SH-SY5Y (cell line): ENCODE results near the gene PBRM1.

Experiments
- GATA2 ChIP-seq: IDR thresholded peaks from 2 replicates; pipeline ENCODE4 v1.6.1; 2011; ENCODE audit warnings: mild to moderate bottlenecking, low read depth, low read length
- GATA3 ChIP-seq: IDR thresholded peaks from 2 replicates; pipeline ENCODE4 v1.6.1; 2011; ENCODE audit warnings: low read depth, mild to moderate bottlenecking, low read length, moderate library complexity

PBRM1 gene

DNA sequence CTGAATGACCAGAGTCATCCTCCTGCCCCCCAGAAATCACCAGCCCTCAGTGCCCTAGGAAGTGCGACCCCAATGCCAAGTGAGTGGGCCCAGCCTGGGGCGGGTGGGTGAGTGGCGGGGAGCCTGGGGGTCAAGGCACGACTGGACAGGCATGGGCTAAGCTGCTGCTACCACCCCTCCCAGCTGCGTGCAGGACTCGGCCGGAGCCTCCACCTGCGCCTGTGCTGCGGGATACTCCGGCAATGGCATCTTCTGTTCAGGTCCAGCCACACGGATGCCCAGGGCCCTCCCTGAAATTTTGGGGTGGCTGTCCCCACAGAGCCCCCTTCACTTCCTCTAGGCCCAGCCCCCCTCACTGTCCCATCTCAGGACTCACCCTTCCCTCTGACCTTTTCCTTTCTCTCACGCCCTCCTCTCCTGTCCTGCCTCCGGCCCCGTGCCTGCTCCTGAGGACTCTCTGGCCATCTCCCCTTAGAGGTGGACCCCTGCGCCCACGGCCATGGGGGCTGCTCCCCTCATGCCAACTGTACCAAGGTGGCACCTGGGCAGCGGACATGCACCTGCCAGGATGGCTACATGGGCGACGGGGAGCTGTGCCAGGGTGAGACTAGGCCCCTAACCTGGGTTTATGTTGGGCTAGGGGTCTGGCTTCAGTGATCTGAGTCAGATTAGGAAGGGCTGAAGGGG, 169.1 kb downstream of the PBRM1 start:
- no peak for TF ChIP-seq GATA2

DNA sequence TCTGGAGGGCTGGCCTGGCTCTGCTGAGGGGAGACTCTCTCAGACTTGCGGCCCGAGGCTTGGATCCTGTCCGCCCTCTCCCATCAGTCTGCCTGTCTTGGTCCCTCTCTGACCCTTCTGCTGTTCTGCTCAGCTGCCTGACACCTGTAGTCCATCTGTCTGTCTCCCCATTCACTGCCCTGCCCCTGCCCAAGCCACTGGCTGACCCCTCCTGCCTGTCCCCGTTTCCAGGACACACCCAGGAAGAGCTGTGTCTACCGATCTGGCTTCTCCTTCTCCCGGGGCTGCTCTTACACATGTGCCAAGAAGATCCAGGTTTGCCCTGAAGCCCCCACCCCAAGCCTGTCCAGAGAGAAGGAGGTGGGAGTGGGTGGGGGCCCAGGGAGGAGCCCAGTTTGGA, 170.5 kb downstream of the PBRM1 start:
- no peak for TF ChIP-seq GATA3
- no peak for TF ChIP-seq GATA2

DNA sequence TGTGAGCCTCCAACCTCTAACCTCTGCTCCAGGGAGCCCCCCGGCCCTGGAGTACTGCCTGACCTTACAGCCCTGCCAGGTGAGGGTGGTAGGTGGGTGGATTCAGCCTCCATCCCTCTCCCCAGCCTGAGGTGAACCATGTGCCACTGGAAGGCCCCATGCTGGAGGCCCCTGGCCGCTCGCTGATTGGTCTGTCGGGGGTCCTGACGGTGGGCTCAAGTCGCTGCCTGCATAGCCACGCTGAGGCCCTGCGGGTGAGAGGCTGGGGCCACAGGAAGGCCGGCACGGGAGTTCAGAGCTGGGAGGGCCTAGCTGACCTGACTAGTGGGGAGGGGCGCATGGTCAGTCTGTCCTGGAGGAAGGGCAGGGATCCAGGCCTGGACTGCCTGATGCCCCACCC, 171.1 kb downstream of the PBRM1 start:
- TF ChIP-seq GATA2 (no peak), GATA3 (no peak)

DNA sequence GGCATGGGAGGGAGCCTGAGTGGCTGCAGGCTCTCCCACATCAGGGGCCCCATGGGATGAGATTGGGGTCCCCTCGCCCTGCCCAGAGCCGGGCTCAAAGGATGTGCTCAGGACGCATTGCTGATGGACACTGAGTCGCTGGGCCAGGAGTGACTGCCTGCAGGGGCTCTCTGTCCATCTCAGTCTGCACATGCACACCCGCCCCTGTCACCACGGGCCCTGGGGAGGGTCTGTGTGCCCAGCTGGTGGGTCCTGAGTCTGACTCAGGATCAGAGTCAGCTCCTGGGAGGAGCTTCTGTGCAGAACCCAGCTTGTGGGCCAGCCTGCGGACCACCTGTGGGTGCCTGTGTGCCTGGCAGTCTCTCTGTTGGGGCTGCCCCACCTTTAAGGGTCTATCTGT, 172.4 kb downstream of the PBRM1 start:
- TF ChIP-seq GATA2: no peak
- TF ChIP-seq GATA3: no peak

DNA sequence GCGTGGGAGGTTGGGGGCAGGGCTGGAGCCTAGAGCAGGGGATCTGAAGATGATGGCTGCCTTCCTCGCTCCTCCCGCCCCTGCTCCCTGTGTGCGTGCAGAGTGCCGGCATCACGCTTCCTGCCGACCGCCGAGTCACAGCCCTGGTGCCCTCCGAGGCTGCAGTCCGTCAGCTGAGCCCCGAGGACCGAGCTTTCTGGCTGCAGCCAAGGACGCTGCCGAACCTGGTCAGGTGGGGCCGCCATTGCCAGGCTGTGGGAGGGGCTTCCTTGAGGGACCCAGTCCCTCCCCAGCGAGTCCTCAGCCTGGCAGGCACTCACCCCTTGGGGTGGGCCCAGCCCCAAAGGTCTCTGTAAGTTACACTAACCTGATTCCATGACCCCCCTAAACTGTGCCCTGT, 173.0 kb downstream of the PBRM1 start:
- no peak for TF ChIP-seq GATA3
- no peak for TF ChIP-seq GATA2

DNA sequence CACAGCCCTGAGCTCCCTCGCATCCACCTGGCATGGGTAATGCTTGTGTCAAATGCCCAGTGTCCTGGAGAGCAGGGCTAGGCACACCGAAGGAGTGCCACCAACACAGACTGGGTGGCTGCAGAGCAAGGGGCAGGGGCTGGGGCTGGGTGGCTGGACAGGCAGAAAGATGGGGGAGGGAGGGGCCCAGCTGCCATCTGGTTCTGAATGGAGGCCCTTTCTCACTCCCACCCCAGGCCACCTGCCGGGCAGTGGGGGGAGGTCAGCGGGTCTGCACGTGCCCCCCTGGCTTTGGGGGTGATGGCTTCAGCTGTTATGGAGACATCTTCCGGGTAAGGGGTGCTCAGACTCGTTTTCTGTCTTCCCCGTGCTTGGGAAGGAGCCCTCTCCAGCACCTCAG, 173.6 kb downstream of the PBRM1 start:
- TF ChIP-seq GATA3 (no peak), GATA2 (no peak)

DNA sequence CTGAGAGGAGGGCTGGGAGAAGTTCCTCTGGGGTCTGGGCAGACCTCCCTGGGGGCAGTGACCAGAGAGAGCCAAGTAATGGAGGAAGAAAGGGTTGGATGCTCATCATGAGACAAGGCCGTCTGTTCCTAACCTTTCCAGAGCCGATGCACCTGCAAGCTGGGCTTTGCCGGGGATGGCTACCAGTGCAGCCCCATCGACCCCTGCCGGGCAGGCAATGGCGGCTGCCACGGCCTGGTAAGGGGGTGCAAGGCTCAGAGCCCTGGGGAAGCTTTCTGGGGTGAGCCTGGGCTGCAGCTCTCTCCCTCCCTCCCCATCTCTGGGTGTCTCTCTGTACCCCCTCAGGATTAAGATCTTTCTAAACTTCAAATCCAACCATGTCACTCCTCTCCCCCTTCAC, 174.2 kb downstream of the PBRM1 start:
- TF ChIP-seq GATA2: no peak
- TF ChIP-seq GATA3: no peak

DNA sequence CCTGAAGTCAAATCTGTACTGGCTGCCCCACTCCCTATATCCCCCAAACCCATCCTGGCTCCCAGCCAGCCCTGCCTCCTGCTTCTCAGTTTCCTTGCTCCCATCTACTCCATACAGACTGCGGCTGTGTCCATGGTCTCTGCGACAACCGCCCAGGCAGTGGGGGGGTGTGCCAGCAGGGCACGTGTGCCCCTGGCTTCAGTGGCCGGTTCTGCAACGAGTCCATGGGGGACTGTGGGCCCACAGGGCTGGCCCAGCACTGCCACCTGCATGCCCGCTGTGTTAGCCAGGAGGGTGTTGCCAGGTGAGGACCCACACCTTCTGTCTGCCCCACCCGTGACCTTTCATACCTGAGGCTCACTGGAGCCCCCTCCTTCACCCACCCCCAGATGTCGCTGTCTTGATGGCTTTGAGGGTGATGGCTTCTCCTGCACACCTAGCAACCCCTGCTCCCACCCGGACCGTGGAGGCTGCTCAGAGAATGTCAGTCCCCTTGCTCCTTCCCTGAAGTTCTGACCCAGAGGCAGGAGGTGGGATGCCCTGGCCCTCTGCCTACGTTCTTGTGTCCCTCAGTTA, 175.9 kb downstream of the PBRM1 start:
- TF ChIP-seq GATA3 (no peak), GATA2 (no peak)

DNA sequence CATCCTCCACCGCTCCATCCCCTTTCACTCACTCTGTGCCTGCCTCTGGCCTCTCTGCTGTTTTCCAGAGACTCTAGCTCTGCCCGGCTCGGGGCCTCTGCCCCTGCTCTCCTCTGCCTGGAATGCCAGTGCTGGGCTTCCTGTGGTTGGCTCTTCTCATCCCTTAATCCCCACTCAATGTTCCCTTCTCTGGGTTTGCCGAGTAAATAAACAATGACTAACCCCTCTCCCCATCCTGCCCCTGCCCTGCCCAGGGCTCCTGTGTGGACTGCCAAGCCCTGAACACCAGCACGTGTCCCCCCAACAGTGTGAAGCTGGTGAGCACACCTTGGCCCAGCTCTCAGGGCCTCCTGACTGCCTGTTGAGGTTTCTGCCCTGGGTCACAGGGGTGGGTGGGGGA, 178.4 kb downstream of the PBRM1 start:
- TF ChIP-seq GATA3 (no peak), GATA2 (no peak)

DNA sequence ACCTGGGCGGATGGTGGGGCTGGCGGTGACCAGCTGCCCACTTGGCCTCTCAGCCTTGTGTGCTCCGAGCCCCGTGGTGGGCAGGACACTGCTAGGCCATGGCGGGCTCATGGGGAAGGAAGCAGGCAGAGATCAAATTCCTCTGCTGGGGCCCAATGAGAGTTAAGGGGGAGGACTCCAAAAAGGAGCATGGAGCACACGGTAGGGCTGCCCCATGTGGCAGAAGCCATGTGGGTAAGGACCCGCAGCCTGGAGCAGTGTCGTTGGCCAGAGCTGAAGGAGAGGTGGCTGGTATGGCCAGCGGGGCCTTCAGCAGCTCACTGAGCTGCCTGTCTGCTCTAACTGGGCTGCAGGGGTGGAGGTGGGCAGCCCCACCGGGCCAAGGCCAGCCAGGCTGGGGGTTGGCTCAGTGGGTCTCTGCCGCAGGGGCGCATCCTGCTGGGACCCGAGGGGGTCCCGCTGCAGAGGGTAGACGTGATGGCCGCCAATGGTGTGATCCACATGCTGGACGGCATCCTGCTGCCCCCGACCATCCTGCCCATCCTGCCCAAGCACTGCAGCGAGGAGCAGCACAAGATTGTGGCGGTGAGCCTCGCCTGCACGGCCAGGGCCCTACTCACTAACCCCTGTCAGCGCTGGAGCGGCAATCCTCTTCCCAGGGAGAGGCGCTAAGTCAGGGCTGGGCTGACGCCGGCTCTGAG, 179.3 kb downstream of the PBRM1 start:
- TF ChIP-seq GATA2 (no peak), GATA3 (no peak)

DNA sequence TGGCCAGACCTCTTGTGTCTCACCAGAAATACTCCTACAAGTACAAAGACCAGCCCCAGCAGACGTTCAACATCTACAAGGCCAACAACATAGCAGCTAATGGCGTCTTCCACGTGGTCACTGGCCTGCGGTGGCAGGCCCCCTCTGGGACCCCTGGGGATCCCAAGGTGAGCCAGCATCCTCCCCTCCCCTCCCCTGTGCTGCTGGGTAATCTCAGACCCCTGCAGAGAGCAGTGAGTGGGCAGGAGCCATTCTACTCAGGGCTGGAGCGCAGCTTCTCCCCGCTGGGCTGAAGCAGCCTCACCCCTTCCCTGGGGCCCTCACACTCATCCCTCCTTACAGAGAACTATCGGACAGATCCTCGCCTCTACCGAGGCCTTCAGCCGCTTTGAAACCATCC, 180.7 kb downstream of the PBRM1 start:
- TF ChIP-seq GATA3 (no peak), GATA2 (no peak)

DNA sequence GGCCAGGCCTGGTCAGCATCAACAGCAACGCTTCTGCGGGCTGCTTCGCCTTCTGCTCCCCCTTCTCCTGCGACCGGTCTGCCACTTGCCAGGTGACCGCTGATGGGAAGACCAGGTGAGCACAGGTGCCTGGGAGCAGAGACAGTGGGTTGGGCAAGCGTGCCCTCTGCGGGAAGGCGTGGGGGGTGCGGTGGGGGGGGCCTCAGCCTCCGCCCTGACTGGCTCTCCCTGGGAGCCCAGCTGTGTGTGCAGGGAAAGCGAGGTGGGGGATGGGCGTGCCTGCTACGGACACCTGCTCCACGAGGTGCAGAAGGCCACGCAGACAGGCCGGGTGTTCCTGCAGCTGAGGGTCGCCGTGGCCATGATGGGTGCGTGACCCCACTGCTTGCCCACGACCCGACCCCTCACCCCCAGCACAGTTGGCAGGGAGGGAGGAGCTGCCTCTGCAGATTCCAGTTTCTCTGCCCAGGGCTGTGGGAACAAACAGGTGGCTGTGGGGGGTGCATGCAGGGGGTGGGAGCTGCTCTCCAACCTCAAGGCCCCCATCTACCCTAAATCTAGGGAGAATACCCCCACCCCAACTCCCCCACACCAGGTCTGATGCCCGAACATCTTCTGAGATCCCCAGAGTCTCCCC, 181.8 kb downstream of the PBRM1 start:
- TF ChIP-seq GATA3 (no peak), GATA2 (no peak)

DNA sequence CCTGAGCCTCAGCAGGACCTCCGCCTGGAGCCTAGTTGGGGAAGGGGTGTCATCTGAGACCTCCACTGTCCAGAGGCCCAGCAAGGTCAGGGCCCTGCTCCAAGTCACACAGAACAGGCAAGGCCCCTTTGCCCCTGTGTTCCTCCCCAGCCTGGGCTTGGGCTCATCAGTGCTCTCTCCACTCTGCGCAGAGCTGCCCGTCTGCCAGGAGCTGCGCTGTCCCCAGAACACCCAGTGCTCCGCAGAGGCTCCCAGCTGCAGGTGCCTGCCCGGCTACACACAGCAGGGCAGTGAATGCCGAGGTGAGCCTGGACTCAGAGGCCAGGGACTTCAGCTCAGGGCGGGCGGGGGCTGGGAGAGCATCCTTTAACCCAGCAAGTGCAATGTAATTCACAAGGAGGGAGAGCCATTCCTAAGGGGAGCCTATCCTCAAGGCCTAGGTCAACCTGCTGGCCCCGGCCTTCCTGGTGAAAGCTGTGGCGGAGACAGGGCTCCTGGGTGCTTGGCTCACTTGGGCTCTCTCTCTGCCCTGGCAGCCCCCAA, 182.8 kb downstream of the PBRM1 start:
- TF ChIP-seq GATA2 (no peak), GATA3 (no peak)

DNA sequence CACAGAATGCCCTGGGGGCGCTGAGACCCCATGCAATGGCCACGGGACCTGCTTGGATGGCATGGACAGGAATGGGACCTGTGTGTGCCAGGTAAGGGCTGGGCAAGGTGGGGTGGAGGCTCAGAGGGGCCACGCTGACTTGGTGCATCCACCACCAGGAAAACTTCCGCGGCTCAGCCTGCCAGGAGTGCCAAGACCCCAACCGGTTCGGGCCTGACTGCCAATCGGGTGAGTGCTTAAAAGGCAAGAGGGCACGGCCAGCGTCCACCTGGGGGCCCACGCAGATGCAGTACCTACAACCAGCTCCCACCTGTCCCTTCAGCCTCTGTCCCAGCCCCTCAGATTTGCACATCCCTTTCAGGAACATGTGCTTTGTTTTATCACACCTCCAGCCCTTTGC, 183.7 kb downstream of the PBRM1 start:
- TF ChIP-seq GATA3: no peak
- TF ChIP-seq GATA2: no peak
